Mucosa of gallbladder (tissue), 1 donor: ENCODE results near the gene NR1H2. TPM values are rescaled to one million over a fixed set of nuclear protein-coding genes. Genes with fewer than 3 reads are reported as not detected.
"Not testable (repeated sequence)": the region's sequence is repeated elsewhere in the genome, so short reads cannot be mapped to it uniquely, and the experiment has no call there.

ENCODE experiments used
- DNase-seq: peaks from one replicate; pipeline ENCODE4 v3.0.0-alpha.2; 2020; ENCODE audit warnings: low spot score
- total RNA-seq: library from RNA; stranded (reverse); gene quantifications from one replicate; pipeline ENCODE4 v1.2.1, GENCODE V29; 2021
- donor health status: DM: no; HTN: no; CAD: no.

Gene NR1H2
- total RNA-seq, result 92.3 TPM

DNA sequence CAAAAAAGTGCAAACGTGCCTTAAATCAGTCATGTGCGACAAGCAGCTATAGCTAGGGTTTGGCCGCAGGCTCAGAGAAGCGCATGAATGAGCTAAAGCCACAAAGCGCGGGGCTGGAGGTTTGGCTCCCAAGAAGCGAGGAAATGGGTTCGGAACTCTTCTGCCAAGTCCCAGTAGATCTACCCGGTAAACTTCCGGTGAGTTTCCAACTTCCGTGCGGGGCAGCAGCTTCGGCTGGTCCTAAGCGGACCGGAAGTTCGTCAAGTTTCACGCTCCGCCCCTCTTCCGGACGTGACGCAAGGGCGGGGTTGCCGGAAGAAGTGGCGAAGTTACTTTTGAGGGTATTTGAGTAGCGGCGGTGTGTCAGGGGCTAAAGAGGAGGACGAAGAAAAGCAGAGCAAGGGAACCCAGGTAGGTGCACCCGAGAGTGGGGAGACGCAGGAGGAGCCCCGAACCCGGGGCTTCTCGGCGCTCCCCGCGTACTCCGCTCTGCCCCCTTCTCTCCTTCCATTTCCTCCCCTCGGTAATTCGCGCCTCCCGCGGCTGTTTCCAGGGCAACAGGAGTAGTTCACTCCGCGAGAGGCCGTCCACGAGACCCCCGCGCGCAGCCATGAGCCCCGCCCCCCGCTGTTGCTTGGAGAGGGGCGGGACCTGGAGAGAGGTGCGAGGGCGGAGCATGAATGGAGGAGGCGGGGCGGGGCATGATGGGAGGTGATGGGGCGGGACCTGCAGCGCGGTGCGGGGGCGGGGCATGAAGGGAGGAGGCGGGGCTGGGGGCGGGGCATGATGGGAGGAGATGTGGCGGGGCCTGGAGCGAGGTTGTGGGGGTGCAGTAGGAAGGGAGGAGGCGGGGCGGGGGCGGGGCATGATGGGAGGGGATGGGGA, at the start of gene NR1H2:
NR1H2 (plus strand) TSS at position 292 of the 885 bp plus-strand sequence. CDS start 1,149 bp downstream, outside the sequence.
- peak; percentile 97 for DNase-seq

DNA sequence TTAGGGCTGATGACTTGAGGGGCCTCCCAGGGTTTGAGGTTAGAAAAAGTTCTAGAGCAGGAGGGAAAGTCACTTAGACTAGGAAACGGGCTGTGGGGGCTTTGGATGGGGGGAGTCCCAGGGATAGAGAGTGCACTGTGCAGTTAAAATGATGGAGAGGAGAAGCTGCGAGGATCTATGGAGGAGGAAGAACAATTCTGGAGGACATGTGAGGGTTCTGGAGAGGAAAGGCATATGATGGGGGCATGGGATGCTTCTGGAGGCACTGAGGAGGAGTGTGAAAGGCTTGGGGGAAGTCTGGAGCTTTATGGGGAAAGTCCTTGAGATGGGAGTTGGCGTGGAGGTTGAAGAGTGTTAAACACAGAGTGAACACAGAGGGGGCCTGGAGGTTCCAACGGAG, 49.2 kb upstream of the NR1H2 start:
- no peak for DNase-seq

GRCh38 chr19:50327461-50328223, 48.6 kb upstream of the NR1H2 start:
- no peak for DNase-seq

DNA sequence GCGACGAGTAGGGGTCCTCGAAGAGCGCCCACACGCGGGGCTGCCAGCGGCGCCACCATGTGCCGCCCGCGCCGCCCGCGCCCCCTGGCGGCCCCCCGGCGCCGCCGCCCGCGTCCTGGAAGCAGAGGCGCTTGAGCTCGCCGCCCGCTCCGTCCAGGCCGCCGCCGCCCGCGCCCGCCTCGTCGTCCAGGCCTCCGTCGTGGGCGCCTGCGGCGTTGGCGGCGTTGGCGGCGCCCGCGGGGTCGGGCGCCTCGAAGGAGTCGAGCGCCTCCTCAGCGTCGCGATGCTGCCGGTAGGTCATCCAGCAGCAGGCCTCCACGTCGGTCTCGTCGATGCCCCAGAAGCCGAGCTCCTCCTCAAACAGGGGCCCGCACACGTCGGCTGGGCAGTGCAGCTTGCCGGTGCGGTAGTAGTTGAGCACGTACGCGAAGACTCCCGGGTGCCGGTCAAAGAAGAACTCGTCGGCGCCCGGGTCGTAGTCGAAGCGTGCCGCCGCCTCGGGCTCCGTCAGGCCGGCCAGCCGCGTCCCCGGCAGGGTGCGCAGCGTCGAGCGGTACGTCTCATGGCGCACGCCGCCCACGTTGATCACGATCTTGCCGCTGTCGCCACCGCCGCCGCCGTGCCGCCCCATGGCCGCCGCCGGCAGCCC, 47.9 kb upstream of the NR1H2 start:
- no peak for DNase-seq

- DNase-seq, result no peak
Observed at GRCh38 chr19:50328873-50329145, 47.4 kb upstream of the NR1H2 start.

DNA sequence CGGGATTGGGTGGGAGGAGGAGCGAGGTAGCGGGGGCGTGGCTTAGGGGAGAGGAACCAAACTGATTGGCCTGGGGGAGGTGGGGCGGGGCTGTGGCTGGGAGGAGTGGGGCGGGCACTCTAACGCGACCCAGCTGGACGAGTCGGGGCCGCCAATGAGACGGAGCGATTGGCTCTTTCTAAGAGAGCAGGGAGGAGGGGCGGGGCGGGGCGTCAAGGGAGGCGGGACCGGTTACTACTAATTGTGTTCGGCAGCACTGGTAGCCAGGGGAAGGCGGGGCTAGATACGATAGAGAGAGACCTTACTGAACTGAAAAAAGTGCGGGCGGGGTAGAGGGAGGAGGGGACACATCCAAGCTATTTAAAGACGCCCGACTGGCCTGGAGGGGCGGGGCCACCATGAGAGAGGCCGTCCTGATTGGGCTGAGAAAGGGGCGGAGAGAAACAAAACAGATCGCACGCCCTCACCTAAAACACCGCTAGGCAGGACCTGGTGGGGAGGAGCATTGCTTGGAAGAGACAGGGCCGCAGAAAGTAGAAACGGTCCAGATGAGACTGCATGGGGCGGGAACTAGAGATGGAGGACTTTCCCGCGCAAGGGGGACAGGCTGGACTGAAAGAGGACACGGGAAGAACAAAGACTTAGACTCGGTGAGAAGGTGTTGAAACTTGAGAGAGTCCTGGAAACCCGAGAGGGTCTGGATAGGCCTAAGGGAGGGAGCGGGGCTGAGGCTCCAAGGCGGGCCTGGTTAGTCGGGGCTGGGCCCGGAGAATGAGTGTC, 46.9 kb upstream of the NR1H2 start, which contains the start of gene KCNC3:
KCNC3 (minus strand) TSS at position 232 of the 780 bp plus-strand sequence. CDS start 295 bp downstream, outside the sequence.
- peak; percentile 99 for DNase-seq

- DNase-seq, result not testable (repeated sequence)
Observed at GRCh38 chr19:50329926-50330294, 46.3 kb upstream of the NR1H2 start.

GRCh38 chr19:50330365-50331078, 45.7 kb upstream of the NR1H2 start:
- DNase-seq, result peak; percentile 78

DNA sequence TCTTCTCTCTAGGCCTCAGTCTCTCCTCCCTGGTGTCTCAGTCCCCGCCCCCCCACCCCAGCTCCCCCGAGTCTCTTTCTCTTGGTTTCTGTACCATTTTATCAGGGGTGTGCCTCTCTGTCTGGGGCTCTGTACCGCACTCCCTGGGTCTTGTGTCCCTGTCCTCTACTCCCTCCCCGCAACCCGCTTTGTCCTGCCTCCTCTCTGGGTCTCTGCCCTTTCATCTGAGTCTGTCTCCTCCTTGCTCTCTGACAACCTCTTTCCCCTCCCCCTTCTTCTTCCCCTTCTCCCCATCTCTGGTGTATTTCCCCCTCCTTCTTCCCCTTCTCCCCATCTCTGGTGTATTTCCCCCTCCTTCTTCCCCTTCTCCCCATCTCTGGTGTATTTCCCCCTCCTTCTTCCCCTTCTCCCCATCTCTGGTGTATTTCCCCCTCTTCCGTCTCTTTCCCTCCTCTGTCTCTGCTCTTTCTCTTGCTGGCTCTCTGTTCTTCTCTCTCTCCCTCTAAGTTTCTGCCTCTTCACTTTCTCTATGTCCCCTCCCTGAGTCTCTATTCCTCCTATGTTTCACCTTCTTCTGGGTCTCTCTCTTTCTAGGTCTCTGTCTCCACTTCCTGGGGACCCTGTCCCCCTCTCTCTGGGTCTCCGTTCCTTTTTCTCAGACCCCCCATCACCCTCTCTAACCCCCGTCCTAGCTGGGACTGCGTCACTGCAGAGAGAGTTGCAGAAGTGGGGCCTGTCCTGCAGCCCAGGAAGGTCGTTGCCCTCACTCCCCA, 44.9 kb upstream of the NR1H2 start:
- DNase-seq, result no peak

DNA sequence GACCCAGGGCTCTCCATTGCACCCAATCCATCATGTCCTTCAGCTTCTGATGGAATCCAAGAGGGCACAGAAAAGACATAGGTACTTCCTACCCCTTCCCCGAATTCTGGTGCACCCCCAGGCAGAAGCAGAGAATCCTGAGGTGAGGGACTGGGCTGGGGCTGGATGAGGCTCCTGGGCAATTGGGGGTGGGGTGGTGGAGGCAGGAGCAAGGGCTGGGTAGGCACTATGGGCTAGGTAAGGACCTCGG, 44.3 kb upstream of the NR1H2 start:
- DNase-seq, result no peak

DNA sequence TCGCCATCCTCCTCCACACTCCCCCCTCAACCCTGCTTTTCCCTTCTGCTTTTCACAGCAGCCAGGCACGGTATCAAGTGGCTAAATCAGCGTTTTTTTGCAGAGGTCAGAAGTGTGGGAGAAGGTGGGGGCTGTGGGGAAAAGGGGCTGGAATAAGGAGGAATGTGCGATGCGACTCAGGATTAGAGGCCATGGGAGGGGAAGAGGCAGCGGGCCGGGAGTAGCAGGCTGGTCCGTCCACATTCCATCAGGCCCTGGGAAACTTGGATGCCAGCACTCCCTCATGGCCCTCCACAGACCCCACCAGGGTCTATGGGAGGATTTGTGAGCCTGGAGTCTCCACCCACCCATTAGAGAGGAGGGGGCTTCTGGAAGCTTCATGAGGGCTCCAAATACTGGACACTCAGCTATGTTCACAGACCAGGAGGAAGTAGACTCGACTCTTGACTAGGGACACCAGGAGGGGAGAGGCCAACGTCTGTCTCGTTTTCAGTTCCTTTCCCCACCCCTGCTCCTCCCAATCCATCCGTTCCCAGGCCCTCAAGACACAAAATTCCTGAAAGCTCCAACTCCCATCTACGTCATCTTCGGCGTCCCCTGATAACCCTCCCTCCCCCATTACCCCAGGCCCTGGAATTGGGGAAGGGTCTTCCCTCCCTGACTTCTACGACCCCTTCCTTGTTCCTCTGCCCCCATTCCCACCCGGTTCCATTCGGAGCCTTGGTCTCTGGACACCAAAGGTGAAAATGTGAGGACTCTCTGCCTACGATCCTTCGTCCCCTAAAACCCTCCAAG, 43.8 kb upstream of the NR1H2 start:
- DNase-seq, result no peak

DNA sequence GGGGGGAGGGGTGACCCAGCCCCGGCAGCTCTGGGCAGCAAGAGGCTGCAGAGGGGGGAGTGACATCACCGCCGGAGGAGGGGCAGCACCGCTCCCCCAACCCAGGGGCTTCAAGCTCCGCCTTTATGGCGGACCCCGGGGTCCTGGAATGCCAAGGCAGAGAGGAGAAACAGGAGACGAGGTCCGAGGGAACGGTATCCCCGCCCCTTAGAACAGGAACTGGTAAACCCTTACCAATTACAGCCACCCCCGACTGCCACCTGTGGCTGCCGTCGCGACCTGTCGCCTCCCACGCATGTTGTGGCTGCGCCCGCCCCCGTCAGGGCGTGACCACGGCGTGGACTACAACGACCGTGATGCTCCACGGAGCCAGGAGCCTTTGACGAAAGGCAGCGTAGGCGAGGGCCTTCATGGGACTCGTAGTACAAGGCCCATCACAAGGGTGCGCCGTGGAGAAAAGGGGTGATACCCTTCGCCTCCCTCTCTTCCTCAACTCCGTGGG, 43.0 kb upstream of the NR1H2 start:
- peak; percentile 90 for DNase-seq

DNA sequence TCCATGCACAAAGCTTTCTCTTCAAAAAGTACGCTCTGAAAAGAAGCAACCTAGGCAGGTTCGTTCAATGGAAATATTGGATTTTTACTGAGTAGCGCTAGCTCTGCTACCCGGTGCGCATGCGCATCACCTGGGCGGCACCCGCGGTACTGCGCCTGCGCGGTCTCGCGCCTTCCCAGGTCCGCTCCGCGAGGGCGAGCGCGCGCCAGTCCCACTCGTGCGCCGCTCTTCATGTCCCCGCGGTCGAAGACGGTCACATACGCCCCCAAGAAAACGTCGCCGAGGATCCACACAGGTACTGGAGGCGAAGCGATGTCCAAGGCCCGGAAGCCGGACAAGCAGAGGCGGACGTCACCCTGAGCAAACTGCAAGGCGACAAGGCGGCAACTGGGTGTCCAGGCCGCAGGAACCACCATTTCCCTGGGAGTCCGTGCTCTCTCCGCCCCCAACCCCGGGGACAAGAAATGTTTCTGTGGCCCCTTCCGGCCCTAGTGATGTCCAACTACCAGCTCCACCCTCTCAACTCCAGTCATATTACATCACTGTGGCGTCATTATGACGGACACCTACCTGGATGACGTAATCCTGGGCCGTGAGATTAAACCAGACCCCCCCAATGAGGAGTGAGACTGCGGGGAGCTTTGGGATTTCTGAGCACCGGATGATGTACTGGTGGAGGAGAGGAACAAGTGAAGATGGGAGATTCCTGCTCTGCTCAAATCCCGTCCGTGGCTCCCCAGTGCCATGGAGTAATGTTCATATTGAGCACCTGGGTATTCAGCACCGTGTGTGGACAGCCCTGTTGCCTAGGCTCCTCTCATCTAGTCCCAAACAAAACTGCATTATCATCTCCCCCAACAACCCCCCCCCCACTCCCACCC, 42.3 kb upstream of the NR1H2 start:
- DNase-seq, result peak; percentile 81

GRCh38 chr19:50334741-50335421, 41.4 kb upstream of the NR1H2 start:
- no peak for DNase-seq

DNA sequence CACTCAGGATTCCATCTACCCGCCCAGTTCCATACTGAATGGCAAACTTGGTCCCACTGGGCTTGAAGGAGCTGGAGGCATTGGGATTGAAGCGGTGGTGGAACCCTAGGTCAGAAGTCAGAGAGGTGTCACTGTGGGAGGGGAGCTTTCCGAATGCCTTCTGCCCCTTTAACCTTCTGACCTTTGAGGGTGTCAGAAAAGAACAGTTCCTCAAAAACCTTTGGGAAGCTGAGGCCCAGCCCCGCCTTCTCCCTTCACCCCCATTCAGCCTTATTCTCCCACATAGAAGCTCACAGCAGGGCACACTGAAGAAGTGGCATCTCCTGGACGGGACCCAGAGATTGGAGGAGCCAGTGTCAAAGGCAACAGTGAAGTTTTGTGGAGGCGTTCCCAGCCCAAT, 39.2 kb upstream of the NR1H2 start:
- not testable (repeated sequence) for DNase-seq

GRCh38 chr19:50340331-50340730, 35.9 kb upstream of the NR1H2 start:
- DNase-seq, result no peak

- DNase-seq, result no peak
Observed at GRCh38 chr19:50341091-50341564, 35.1 kb upstream of the NR1H2 start.
